ENCODE measurements around the gene RAD9A.

DNA sequence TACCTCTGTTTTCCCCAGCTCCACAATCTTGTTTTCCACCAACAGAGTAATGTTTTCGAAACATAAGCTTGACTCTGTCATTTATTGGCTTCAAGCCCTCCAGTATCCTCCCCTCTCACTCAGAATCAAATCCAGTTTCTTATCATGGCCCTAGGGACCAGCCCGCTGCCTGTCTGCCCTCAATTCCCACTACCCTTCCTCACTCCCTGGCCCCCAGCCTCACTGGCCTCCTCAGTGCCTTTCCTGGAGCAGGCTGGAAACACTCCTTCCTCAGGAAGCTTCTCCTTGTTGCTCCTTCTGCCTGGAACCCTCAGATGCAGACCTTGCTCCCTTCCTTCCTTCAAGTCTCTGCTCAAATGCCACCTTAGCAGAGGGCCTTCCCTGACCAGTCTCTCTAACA, 42.3 kb upstream of the RAD9A start:
- TF ChIP-seq, protein P1, sequence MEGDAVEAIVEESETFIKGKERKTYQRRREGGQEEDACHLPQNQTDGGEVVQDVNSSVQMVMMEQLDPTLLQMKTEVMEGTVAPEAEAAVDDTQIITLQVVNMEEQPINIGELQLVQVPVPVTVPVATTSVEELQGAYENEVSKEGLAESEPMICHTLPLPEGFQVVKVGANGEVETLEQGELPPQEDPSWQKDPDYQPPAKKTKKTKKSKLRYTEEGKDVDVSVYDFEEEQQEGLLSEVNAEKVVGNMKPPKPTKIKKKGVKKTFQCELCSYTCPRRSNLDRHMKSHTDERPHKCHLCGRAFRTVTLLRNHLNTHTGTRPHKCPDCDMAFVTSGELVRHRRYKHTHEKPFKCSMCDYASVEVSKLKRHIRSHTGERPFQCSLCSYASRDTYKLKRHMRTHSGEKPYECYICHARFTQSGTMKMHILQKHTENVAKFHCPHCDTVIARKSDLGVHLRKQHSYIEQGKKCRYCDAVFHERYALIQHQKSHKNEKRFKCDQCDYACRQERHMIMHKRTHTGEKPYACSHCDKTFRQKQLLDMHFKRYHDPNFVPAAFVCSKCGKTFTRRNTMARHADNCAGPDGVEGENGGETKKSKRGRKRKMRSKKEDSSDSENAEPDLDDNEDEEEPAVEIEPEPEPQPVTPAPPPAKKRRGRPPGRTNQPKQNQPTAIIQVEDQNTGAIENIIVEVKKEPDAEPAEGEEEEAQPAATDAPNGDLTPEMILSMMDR (IDR thresholded peaks at IDR 0.05): no peak
- no peak for TF ChIP-seq EZH2 (IDR thresholded peaks at IDR 0.05)
- no peak for TF ChIP-seq EZH2phosphoT487 (IDR thresholded peaks at IDR 0.05)
